Limb (tissue), 2 donors: ENCODE results near the gene SEPTIN7.
A peak's percentile ranks its signal among the peaks of the same experiment; 100 is the strongest.

Experiments used
- DNase-seq, 2 donors: peaks; one replicate each; pipeline ENCODE4 v3.0.0-alpha.2; 2016; ENCODE audit errors: extremely low spot score in 2 of 2

The SEPTIN7 gene

GRCh38 chr7:35787925-35788324 is 12.9 kb upstream of the SEPTIN7 start:
- DNase-seq, result no peak

- no peak for DNase-seq
Observed at GRCh38 chr7:35792472-35792871, 8.4 kb upstream of the SEPTIN7 start.

GRCh38 chr7:35792873-35793489 is 7.9 kb upstream of the SEPTIN7 start:
- DNase-seq, result no peak

- no peak for DNase-seq
Observed at GRCh38 chr7:35797311-35797710, 3.5 kb upstream of the SEPTIN7 start.

GRCh38 chr7:35799846-35800717 is 775 bp upstream of the SEPTIN7 start:
- DNase-seq, result peak; percentile 93 to 94

GRCh38 chr7:35801392-35802101 is 690 bp downstream of the SEPTIN7 start:
- DNase-seq, result peak; percentile 82 to 87

GRCh38 chr7:35802102-35802466 is 1.2 kb downstream of the SEPTIN7 start:
- no peak for DNase-seq

- no peak for DNase-seq
Observed at GRCh38 chr7:35802649-35803048, 1.8 kb downstream of the SEPTIN7 start.

GRCh38 chr7:35804231-35804970 is 3.5 kb downstream of the SEPTIN7 start:
- no peak for DNase-seq

- no peak for DNase-seq
Observed at GRCh38 chr7:35805876-35806275, 5.0 kb downstream of the SEPTIN7 start.

- no peak for DNase-seq
Observed at GRCh38 chr7:35816514-35816913, 15.7 kb downstream of the SEPTIN7 start.

GRCh38 chr7:35817181-35817580 is 16.3 kb downstream of the SEPTIN7 start:
- DNase-seq, result no peak

- DNase-seq, result no peak
Observed at GRCh38 chr7:35817930-35818329, 17.1 kb downstream of the SEPTIN7 start.

GRCh38 chr7:35818513-35818912 is 17.7 kb downstream of the SEPTIN7 start:
- DNase-seq, result no peak

- DNase-seq, result no peak
Observed at GRCh38 chr7:35819310-35819709, 18.5 kb downstream of the SEPTIN7 start.

GRCh38 chr7:35819954-35820703 is 19.3 kb downstream of the SEPTIN7 start:
- no peak for DNase-seq

GRCh38 chr7:35820858-35821257 is 20.0 kb downstream of the SEPTIN7 start:
- no peak for DNase-seq

GRCh38 chr7:35823440-35823839 is 22.6 kb downstream of the SEPTIN7 start:
- no peak for DNase-seq

- no peak for DNase-seq
Observed at GRCh38 chr7:35825974-35826373, 25.1 kb downstream of the SEPTIN7 start.

GRCh38 chr7:35826751-35827150 is 25.9 kb downstream of the SEPTIN7 start:
- DNase-seq, result no peak

GRCh38 chr7:35828817-35829216 is 28.0 kb downstream of the SEPTIN7 start:
- no peak for DNase-seq
